WTC11 (cell line): ENCODE measurements around the gene ACO1. TPM values are rescaled to one million over a fixed set of nuclear protein-coding genes. Genes with fewer than 3 reads are reported as not detected.

Experiments used
- ATAC-seq: fragments of 200-7000 bp; cut with Tn5 transposase; 2 replicates; pipeline ENCODE4 v1.10.0; 2021; ENCODE audit warnings: mild to moderate bottlenecking, moderate library complexity
- CTCF ChIA-PET: fragments of 300-600 bp; sonication (Branson Sonifier 250); formaldehyde crosslinking; loops from one replicate; lab custom pipeline; 2021; ENCODE audit warnings: antibody characterized with exemption; lab: Charles Lee
- POLR2A ChIA-PET: fragments of 350-600 bp; sonication (Branson Sonifier 250); formaldehyde crosslinking; loops from one replicate; lab custom pipeline; 2021; ENCODE audit warnings: antibody characterized with exemption; lab: Charles Lee
- DNase-seq: peaks from one replicate; pipeline ENCODE4 v3.0.0; 2021; ENCODE audit warnings: low spot score
- H3K27ac Mint-ChIP-seq: 2 replicates; pipeline ENCODE4 v1.8.0; 2021; ENCODE audit warnings: mixed read lengths
- H3K27me3 Mint-ChIP-seq: 2 replicates; pipeline ENCODE4 v1.8.0; 2021; ENCODE audit warnings: low read depth, mild to moderate bottlenecking, moderate library complexity, mixed read lengths
- H3K36me3 Mint-ChIP-seq: 2 replicates; pipeline ENCODE4 v1.8.0; 2021; ENCODE audit warnings: mixed read lengths
- H3K4me1 Mint-ChIP-seq: 2 replicates; pipeline ENCODE4 v1.8.0; 2022; ENCODE audit warnings: mixed read lengths
- H3K4me3 Mint-ChIP-seq: 2 replicates; pipeline ENCODE4 v1.8.0; 2021; ENCODE audit warnings: mild to moderate bottlenecking, moderate library complexity, mixed read lengths
- H3K9me3 Mint-ChIP-seq: 2 replicates; pipeline ENCODE4 v1.8.0; 2021; ENCODE audit warnings: mixed read lengths
- CREM ChIP-seq: sonication (generic); formaldehyde crosslinking; IDR thresholded peaks from 2 replicates; pipeline ENCODE4 v1.8.1; 2022; ENCODE audit warnings: mild to moderate bottlenecking, missing genetic modification reagents, moderate library complexity
- ESRRA ChIP-seq: sonication (generic); formaldehyde crosslinking; IDR thresholded peaks from 2 replicates; pipeline ENCODE4 v1.8.1; 2022; ENCODE audit warnings: mild to moderate bottlenecking, missing genetic modification reagents, borderline replicate concordance
- FOXJ3 ChIP-seq: sonication (generic); formaldehyde crosslinking; IDR thresholded peaks from 2 replicates; pipeline ENCODE4 v1.9.0; 2021; ENCODE audit warnings: missing genetic modification reagents, mild to moderate bottlenecking, borderline replicate concordance
- GRHL2 ChIP-seq: fragments of 250-450 bp; sonication (Bioruptor Pico); IDR thresholded peaks from 2 replicates; pipeline ENCODE4 v1.8.0; 2022; ENCODE audit warnings: mild to moderate bottlenecking, moderate library complexity; ENCODE audit not compliant: insufficient replicate concordance, severe bottlenecking
- JAZF1 ChIP-seq: fragments of 250-450 bp; sonication (Bioruptor Pico); IDR thresholded peaks from 2 replicates; pipeline ENCODE4 v1.9.0; 2021; ENCODE audit warnings: moderate library complexity, mild to moderate bottlenecking, inconsistent platforms
- JUN ChIP-seq: sonication (generic); formaldehyde crosslinking; IDR thresholded peaks from 2 replicates; pipeline ENCODE4 v1.8.0; 2023; ENCODE audit warnings: mild to moderate bottlenecking, missing genetic modification reagents
- KAT7 ChIP-seq: sonication (generic); formaldehyde crosslinking; IDR thresholded peaks from 2 replicates; pipeline ENCODE4 v1.8.1; 2023; ENCODE audit warnings: missing genetic modification reagents, mild to moderate bottlenecking, borderline replicate concordance
- NFATC4 ChIP-seq: fragments of 250-450 bp; sonication (Bioruptor Pico); IDR thresholded peaks from 2 replicates; pipeline ENCODE4 v1.9.0; 2021; ENCODE audit warnings: mild to moderate bottlenecking
- NFYB ChIP-seq: sonication (generic); formaldehyde crosslinking; conservative IDR thresholded peaks from 2 replicates; pipeline ENCODE4 v1.8.0; 2022; ENCODE audit warnings: low read depth, missing genetic modification reagents
- NR1H2 ChIP-seq: sonication (generic); formaldehyde crosslinking; IDR thresholded peaks from 2 replicates; pipeline ENCODE4 v1.9.0; 2021; ENCODE audit warnings: mild to moderate bottlenecking, moderate library complexity, missing genetic modification reagents
- PRRX2 ChIP-seq: fragments of 250-450 bp; sonication (Bioruptor Pico); IDR thresholded peaks from 2 replicates; pipeline ENCODE4 v1.8.0; 2021; ENCODE audit warnings: mild to moderate bottlenecking
- ZBTB21 ChIP-seq: sonication (generic); formaldehyde crosslinking; IDR thresholded peaks from 2 replicates; pipeline ENCODE4 v1.8.1; 2023; ENCODE audit warnings: mild to moderate bottlenecking, missing genetic modification reagents, borderline replicate concordance
- ZMAT4 ChIP-seq: fragments of 250-450 bp; sonication (Bioruptor Pico); IDR thresholded peaks from 2 replicates; pipeline ENCODE4 v1.9.0; 2021; ENCODE audit warnings: mild to moderate bottlenecking
- ZNF671 ChIP-seq: fragments of 250-450 bp; sonication (Bioruptor Pico); IDR thresholded peaks from 2 replicates; pipeline ENCODE4 v1.8.0; 2021; ENCODE audit warnings: mild to moderate bottlenecking
- total RNA-seq: library from RNA; stranded (reverse); gene quantifications from 3 replicates; pipeline ENCODE4 v1.2.3, GENCODE V29; 2021
- TF ChIP-seq, protein P1 (sequence below): fragments of 250-450 bp; sonication (Bioruptor Pico); IDR thresholded peaks from 2 replicates; pipeline ENCODE4 v1.9.0; 2021; ENCODE audit warnings: moderate library complexity, mild to moderate bottlenecking, inconsistent platforms, borderline replicate concordance
- TF ChIP-seq, protein P2 (sequence below): sonication (generic); formaldehyde crosslinking; IDR thresholded peaks from 2 replicates; pipeline ENCODE4 v1.8.1; 2022; ENCODE audit warnings: mild to moderate bottlenecking, missing genetic modification reagents, moderate library complexity, borderline replicate concordance
- TF ChIP-seq, protein P3 (sequence below): sonication (generic); formaldehyde crosslinking; IDR thresholded peaks from 2 replicates; pipeline ENCODE4 v1.8.1; 2022; ENCODE audit warnings: mild to moderate bottlenecking, moderate library complexity, missing genetic modification reagents
- TF ChIP-seq, protein P4 (sequence below): sonication (generic); formaldehyde crosslinking; IDR thresholded peaks from 2 replicates; pipeline ENCODE4 v1.8.0; 2022; ENCODE audit warnings: missing genetic modification reagents
- TF ChIP-seq, protein P5 (sequence below): fragments of 250-450 bp; sonication (Bioruptor Pico); IDR thresholded peaks from 2 replicates; pipeline ENCODE4 v2.1.2; 2022; ENCODE audit warnings: mild to moderate bottlenecking, moderate library complexity

Gene ACO1
- total RNA-seq, 1 experiment from 2014 or later: 40.2 TPM

GRCh38 chr9:32348106-32348695, 36.2 kb upstream of the ACO1 start:
- no peak overlapping the region for H3K27ac Mint-ChIP-seq
- ATAC-seq (no peak), DNase-seq (no peak)
- no peak overlapping the region for H3K4me3 Mint-ChIP-seq
- CTCF ChIA-PET: no interaction called here
- TF ChIP-seq CREM (CRISPR knock-in tag) (no peak), GRHL2 (CRISPR knock-in tag) (no peak), PRRX2 (CRISPR knock-in tag) (no peak), ESRRA (CRISPR knock-in tag) (no peak)
- TF ChIP-seq, protein P1, sequence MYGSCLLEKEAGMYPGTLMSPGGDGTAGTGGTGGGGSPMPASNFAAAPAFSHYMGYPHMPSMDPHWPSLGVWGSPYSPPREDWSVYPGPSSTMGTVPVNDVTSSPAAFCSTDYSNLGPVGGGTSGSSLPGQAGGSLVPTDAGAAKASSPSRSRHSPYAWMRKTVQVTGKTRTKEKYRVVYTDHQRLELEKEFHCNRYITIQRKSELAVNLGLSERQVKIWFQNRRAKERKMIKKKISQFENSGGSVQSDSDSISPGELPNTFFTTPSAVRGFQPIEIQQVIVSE (CRISPR knock-in tag): no peak
- H3K27me3 Mint-ChIP-seq: no peaks in the 10 kb centered on the region
- no peaks in the 10 kb centered on the region; the same call in 1 of the 2 replicates for H3K9me3 Mint-ChIP-seq
- POLR2A ChIA-PET: no interaction called here
- H3K36me3 Mint-ChIP-seq: no peaks in the 10 kb centered on the region
- H3K4me1 Mint-ChIP-seq: peaks cover 85% of the 10 kb centered on the region

- no peak overlapping the region for H3K27ac Mint-ChIP-seq
- peaks cover 77% of the 10 kb centered on the region for H3K4me1 Mint-ChIP-seq
- POLR2A ChIA-PET: no interaction called here
- peaks cover 5% of the 10 kb centered on the region; the same call in 1 of the 2 replicates for H3K9me3 Mint-ChIP-seq
- H3K4me3 Mint-ChIP-seq: no peak overlapping the region
- TF ChIP-seq, protein P2, sequence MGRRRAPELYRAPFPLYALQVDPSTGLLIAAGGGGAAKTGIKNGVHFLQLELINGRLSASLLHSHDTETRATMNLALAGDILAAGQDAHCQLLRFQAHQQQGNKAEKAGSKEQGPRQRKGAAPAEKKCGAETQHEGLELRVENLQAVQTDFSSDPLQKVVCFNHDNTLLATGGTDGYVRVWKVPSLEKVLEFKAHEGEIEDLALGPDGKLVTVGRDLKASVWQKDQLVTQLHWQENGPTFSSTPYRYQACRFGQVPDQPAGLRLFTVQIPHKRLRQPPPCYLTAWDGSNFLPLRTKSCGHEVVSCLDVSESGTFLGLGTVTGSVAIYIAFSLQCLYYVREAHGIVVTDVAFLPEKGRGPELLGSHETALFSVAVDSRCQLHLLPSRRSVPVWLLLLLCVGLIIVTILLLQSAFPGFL (CRISPR knock-in tag): no peak
- no peak for TF ChIP-seq FOXJ3 (CRISPR knock-in tag)
- no peak for TF ChIP-seq NFATC4 (CRISPR knock-in tag)
- no peak for TF ChIP-seq ZNF671 (CRISPR knock-in tag)
- TF ChIP-seq, protein P3, sequence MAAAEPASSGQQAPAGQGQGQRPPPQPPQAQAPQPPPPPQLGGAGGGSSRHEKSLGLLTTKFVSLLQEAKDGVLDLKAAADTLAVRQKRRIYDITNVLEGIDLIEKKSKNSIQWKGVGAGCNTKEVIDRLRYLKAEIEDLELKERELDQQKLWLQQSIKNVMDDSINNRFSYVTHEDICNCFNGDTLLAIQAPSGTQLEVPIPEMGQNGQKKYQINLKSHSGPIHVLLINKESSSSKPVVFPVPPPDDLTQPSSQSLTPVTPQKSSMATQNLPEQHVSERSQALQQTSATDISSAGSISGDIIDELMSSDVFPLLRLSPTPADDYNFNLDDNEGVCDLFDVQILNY (CRISPR knock-in tag): no peak
- TF ChIP-seq, protein P4, sequence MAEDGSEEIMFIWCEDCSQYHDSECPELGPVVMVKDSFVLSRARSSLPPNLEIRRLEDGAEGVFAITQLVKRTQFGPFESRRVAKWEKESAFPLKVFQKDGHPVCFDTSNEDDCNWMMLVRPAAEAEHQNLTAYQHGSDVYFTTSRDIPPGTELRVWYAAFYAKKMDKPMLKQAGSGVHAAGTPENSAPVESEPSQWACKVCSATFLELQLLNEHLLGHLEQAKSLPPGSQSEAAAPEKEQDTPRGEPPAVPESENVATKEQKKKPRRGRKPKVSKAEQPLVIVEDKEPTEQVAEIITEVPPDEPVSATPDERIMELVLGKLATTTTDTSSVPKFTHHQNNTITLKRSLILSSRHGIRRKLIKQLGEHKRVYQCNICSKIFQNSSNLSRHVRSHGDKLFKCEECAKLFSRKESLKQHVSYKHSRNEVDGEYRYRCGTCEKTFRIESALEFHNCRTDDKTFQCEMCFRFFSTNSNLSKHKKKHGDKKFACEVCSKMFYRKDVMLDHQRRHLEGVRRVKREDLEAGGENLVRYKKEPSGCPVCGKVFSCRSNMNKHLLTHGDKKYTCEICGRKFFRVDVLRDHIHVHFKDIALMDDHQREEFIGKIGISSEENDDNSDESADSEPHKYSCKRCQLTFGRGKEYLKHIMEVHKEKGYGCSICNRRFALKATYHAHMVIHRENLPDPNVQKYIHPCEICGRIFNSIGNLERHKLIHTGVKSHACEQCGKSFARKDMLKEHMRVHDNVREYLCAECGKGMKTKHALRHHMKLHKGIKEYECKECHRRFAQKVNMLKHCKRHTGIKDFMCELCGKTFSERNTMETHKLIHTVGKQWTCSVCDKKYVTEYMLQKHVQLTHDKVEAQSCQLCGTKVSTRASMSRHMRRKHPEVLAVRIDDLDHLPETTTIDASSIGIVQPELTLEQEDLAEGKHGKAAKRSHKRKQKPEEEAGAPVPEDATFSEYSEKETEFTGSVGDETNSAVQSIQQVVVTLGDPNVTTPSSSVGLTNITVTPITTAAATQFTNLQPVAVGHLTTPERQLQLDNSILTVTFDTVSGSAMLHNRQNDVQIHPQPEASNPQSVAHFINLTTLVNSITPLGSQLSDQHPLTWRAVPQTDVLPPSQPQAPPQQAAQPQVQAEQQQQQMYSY (CRISPR knock-in tag): no peak
- no peak for TF ChIP-seq JAZF1 (CRISPR knock-in tag)
- no peak for TF ChIP-seq ZBTB21
- no peak for TF ChIP-seq ZMAT4 (CRISPR knock-in tag)
- TF ChIP-seq KAT7 (CRISPR knock-in tag): no peak
- no peak for TF ChIP-seq NFYB
- TF ChIP-seq, protein P5, sequence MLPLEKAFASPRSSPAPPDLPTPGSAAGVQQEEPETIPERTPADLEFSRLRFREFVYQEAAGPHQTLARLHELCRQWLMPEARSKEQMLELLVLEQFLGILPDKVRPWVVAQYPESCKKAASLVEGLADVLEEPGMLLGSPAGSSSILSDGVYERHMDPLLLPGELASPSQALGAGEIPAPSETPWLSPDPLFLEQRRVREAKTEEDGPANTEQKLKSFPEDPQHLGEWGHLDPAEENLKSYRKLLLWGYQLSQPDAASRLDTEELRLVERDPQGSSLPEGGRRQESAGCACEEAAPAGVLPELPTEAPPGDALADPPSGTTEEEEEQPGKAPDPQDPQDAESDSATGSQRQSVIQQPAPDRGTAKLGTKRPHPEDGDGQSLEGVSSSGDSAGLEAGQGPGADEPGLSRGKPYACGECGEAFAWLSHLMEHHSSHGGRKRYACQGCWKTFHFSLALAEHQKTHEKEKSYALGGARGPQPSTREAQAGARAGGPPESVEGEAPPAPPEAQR (CRISPR knock-in tag): no peak
- no peak for TF ChIP-seq JUN (CRISPR knock-in tag)
- no peak for TF ChIP-seq NR1H2 (CRISPR knock-in tag)
- DNase-seq: no peak
- no peaks in the 10 kb centered on the region for H3K36me3 Mint-ChIP-seq
- no peaks in the 10 kb centered on the region for H3K27me3 Mint-ChIP-seq
- CTCF ChIA-PET: interaction anchor here (3.2 kb wide), 1 partner anchor 85 kb away, joined by 19 read pairs; no protein-coding TSS in a partner anchor
- ATAC-seq: no peak
These were observed 35.4 kb upstream of the ACO1 start for GRCh38 chr9:32349013-32349412.
